NCI-H2196 treated with DMSO at 0.1 percent for 48 hours (cell line): ENCODE results near the gene MICALL1.
"Not testable (repeated sequence)": the region's sequence is repeated elsewhere in the genome, so short reads cannot be mapped to it uniquely, and the experiment has no call there.

Source experiments
- DNase-seq: peaks from one replicate; lab custom pipeline; 2025; ENCODE audit not compliant: unreplicated experiment; lab: John Stamatoyannopoulos, UW

The MICALL1 gene

DNA sequence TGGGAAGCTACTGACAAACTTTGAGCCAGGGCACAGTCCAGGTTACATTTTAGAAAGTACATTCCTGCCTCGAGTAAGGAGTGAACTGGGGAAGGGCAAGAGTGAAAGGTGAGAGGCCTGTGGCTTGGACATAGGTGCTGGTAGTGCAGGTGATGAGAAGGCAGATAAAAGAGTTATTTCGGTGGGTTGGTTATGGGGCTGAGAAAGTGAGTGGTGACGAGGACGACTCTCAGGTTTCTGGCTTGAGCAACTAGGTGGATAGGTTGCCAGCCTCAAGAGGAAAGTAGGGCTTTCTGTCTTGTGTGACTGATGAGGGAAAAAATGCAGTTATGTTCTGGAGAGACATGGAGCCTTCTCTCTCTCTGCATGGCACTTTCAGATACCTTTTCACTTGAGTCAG lies 51.1 kb downstream of the MICALL1 start:
- no peak for DNase-seq

- DNase-seq: no peak
Measured at GRCh38 chr22:37959231-37959825, 53.2 kb downstream of the MICALL1 start.

DNA sequence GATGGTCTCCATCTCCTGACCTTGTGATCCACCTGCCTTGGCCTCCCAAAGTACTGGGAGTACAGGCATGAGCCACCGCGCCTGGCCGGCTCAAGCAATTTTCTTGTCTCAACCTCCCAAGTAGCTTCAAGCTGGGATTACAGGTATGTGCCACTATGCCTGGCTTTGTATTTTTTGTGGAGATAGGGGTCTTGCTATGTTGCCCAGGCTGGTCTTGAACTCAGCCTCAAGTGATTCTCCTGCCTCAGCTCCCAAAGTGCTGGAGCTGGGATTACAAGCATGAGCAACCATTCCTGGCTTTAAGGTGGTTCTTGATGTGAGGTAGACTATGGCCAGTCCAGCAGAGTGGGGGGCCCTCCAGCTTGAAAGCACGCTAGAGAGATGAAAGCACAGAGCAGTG lies 55.0 kb downstream of the MICALL1 start:
- no peak for DNase-seq

DNA sequence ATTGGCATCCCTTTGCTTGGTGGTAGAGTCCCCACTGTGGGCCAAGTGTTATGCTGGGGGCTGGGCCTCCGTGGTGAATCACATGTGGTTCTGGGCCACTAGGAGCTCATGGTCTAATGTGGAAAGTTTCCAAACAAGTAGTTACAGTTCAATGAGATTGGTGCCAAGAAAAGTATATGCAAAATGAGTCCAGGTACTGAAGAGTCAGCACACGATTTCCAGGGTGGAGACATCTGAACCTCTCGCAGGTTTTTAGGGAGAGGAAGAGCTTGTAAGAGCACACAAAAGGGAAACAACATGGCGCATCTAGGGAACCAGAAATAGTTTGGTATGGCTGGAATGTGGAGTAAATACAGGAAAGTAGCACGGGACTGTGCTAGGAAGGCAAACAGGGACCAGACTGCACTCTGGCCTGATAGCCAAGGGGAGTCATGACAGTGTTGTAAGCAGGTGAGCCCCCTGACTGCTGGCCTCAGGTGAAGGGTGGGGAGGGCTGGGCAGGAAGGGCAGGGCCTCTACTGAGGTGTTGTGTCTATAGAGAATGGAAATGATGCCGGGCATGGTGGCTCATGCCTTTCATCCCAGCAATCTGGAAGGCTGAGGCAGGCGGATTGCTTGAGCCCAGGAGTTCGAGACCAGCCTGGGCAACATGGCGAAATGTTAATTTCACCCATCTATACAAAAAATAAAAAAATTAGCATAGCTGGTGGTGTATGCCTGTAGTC lies 60.0 kb downstream of the MICALL1 start:
- no peak for DNase-seq

DNA sequence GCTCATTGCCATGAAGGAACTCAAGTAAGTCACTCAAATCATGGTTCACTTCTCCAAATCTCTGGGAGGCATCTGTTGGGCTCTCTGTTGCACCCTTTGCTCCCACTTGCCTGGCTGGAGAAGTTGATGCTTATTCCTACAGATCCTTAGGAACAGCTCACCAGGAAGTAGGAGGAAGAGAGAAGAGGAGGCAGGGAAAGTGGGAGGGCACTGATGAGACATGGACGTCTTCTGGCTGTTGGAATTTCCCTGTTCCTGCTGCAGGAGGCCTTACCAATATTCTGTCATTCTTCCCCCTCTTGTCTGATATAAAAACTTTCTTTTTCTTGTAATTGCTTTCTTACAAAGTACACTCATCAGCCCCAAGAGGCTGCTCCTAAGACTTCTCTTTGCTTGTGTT lies 61.0 kb downstream of the MICALL1 start:
- DNase-seq: no peak

DNA sequence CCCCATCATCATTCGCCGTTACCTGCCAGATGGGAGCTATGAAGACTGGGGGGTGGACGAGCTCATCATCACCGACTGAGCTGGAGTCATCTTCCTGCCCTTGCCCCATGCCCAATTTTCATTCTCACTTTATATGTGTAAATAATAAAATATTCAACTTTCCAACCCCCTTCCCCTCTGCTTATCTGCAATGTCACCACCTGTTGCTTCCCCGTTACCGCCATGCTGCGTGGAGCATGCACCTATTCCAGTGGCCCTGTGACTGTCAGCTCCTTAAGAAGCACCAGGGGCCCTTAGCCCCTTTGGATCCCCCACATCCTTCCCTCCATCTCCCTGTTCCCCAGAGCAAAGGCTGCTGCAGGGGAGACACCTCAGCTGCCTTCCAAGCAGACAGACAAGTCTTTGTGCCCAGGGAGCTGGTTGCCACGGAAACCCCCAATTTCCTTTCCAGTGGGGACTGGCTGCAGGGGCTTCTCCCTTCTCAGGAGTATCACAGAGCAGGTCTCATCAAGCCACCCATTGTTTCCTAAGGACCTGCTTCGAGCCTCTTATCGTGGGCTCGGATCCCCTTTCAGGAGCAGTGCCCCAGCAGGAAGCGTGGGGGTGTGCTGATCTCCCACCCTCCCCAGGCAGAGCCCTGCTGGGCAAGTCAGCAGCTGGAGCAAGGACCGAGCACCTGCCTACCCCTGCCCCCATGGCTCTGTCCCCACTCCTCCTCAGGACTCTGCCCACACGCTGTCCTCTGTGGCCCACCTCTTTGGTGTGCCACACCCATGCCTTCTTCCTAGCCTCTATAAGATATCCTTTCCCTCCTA lies 61.7 kb downstream of the MICALL1 start:
- no peak for DNase-seq

DNA sequence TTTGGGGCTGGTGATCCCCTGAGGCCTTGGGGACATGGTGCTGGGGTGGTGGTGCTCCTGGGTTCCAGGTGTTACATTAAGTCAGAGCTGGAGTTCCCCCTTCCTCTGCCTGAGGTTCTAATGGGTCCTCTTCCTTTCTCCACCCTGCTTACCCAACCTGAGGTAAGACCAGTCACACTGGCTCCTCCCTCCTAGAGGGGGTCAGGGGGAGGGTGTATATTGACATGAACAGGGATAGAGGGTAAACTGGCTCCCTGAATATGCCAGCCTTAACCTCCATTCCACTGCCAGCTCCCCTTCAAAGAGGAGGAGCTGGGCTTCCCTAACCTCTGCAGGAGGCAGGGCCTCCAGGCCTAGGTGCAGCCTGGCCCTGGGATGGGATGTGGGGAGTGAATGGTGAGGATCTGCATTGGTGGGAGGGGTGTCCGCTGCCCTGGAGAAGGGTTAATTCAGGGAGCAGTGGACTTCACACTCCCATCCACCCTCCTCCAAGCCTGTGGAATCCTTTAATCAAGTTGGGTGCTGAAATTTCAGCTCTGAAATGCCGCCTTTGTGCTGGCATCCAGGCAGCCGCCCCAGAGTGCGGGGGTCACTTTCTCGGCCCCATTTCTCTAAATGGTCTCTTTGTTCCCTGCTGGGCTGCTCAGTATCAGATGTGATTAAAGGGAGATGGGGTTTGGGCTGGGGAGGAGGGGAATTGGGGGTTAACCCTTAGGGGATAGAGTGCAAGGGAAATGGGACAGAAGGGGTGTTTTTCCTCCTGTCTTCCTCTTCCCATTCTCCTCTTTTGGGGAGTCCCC lies 62.6 kb downstream of the MICALL1 start:
- DNase-seq: no peak

DNA sequence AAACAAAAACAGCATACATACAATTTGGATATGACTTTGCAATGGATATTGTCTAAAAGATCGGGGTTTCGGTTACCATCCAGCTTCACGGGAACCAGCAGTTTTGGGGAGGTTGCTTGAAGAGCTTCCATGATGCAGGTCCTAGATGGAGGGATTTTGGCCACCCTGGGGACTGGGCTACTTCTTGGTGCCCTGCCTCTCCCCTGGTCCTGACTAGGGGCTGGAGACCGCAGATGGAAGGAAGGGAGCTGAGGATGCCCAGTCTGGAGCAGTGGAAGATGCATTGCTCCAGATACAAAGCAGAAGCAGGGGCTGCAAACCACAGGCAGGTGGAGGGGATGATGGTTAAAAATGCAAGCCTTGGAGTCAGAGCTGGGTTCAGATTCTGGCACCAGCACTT lies 64.8 kb downstream of the MICALL1 start:
- no peak for DNase-seq

DNA sequence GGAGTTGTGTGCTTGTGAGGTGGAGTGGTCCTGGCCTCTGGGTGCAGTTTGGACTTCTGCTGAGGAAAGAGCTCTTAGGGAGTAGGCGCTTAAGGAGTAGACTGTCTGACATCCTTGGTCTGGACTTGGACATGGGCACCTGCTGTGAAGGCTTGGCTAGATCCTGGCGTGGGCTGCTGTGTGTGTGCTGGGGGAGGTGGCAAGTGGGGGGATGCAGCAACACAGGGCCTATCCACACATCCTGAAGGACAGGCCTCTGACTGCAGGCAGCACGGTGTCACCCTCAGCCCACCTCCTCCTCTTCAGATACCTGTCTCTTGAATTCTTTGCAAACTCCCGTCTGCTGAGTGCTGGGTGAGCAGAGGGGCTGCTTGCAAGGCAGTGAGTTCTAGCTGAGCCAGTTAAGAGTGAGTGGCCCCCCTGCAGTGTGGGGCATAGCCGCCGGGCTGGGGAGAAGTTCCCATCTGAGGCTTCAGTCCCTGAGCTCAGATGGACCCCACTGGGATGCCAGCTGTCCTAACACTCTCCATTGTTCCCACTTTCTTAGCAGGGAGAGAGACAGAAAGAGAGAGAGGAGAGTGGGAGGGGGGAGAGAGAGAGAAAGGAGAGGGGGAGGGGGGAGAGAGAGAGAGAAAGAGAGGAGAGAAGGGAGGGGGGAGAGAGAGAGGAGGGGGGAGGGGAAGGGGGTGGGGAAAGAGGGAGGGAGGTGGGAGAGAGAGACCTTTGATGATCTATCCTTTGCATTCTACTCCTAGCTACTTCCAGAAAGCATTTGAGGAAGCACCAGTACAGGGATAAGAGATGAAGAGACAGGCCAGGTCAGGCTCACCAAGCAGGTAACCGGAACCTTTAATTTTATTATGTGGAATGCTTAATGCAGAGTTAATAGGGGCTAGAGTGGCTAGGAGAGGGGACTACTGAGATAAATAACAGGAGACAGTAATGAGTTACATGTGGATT lies 65.7 kb downstream of the MICALL1 start:
- no peak for DNase-seq

DNA sequence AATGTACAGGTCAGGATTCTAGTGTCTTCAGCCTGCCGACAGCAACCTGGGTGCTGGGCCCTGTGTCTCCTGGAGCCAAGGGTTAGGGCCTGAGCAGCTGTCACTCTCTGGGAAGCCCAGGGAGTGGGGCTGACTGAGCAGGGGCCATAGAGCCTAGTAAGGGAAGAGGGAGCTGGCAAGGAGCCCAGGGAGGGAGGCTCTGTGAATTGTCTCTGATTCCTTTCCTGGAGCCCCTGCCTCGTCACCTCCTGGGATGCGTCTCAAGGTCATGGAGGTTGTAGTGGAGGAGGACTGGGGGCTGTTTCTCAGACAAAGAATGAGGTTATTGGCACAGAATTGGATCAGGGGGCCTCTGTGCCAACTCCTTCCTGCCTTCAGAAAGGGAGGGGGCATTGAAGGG lies 66.4 kb downstream of the MICALL1 start:
- no peak for DNase-seq

GRCh38 chr22:37973271-37974170 lies 67.4 kb downstream of the MICALL1 start:
- DNase-seq: no peak

GRCh38 chr22:37975153-37975552 lies 69.1 kb downstream of the MICALL1 start:
- DNase-seq: no peak

GRCh38 chr22:37976022-37976421 lies 69.9 kb downstream of the MICALL1 start:
- DNase-seq: not testable (repeated sequence)

- DNase-seq: no peak
Measured at GRCh38 chr22:37976547-37976946, 70.5 kb downstream of the MICALL1 start.

DNA sequence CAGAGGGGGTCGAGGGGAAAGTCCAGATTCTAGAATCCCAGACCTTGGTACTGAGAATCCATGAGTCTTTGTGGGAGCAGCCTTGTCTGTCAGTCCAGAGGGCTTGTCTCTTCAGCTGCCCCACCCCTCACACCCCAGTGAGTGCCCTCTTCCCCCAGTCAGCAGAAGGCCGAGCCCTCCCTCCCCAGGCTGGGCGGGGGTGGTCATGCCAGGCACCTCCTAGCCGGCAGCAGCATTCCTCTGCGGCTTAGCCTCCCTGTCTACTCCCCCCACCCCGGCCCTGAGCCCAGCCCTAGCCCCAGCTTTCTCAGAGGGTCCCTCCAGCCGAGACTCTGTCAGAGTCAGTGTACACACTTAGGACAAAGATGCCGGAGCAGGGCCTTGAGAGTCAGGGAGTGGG lies 73.7 kb downstream of the MICALL1 start:
- DNase-seq: no peak

DNA sequence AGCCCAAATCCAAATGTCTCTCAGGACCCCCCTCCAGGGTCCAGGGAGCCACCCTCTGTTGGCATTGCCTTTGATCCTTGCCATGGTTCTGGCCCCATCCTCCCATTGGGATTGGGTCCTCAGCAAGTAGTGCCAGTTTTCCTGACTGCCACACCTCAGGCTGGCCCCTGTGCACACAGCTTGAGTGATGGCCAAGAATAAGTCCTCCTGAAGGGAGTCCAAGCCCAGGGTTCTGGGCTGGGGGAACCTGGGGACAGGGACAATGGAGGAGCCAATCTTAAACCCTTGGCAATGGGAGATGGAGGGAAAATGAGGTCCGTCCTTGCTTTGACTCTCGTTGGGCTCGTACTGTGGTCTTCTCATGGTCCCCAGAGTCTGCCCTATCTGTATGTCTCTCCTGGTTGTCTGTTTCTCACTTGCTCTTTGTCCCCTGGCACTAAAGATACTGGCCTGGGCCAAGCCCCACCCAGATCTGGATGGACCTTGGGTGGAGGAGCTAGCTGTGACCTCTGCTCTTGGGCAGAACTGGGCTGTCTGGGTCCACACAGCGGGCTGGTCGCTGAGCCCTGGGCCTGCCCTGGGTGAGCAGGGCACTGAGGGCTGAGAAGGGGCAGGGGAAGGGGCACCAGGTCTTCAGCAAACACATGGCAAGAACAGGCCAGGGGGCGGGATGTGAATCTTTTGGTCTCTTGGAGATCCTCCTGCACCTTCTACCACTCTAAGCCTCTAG lies 75.3 kb downstream of the MICALL1 start:
- DNase-seq: no peak

- no peak for DNase-seq
Measured at GRCh38 chr22:37982151-37982785, 76.2 kb downstream of the MICALL1 start.
